ENCODE data around the gene OR4D2. TPM values are rescaled to one million over a fixed set of nuclear protein-coding genes. Genes with fewer than 3 reads are reported as not detected.

Gene OR4D2
- total RNA-seq, 1 donor from 2014 or later = not detected

GRCh38 chr17:58186591-58186990, 19.8 kb downstream of the OR4D2 start:
- peaks cover 3% of the 10 kb centered on the region for H3K4me1 Mint-ChIP-seq
- no peaks in the 10 kb centered on the region for H3K9me3 Mint-ChIP-seq
- no peak for DNase-seq (ENCODE audit: low spot score in 2 of 2, unreplicated experiment in 2 of 2)
- TF ChIP-seq CTCF (IDR thresholded peaks at IDR 0.05; ENCODE audit: unreplicated experiment) = no peak
- H3K36me3 Mint-ChIP-seq = no peaks in the 10 kb centered on the region
- peaks cover 41% of the 10 kb centered on the region for H3K27me3 Mint-ChIP-seq (ENCODE audit: low read depth)
- no peak overlapping the region for H3K27ac Mint-ChIP-seq
- H3K4me3 Mint-ChIP-seq = no peak overlapping the region

- H3K27me3 Mint-ChIP-seq (ENCODE audit: low read depth) = peaks cover 42% of the 10 kb centered on the region
- H3K9me3 Mint-ChIP-seq = no peaks in the 10 kb centered on the region
- H3K4me1 Mint-ChIP-seq = peaks cover 3% of the 10 kb centered on the region
- no peaks in the 10 kb centered on the region for H3K36me3 Mint-ChIP-seq
- H3K4me3 Mint-ChIP-seq = no peak overlapping the region
- no peak overlapping the region for H3K27ac Mint-ChIP-seq
- TF ChIP-seq CTCF (IDR thresholded peaks at IDR 0.05; ENCODE audit: unreplicated experiment) = no peak
- DNase-seq (ENCODE audit: low spot score in 2 of 2, unreplicated experiment in 2 of 2) = no peak
Measured at GRCh38 chr17:58187063-58187462, 20.3 kb downstream of the OR4D2 start.

- no peak overlapping the region for H3K27ac Mint-ChIP-seq
- H3K27me3 Mint-ChIP-seq (ENCODE audit: low read depth) = peaks cover 47% of the 10 kb centered on the region
- no peak for DNase-seq (ENCODE audit: low spot score in 2 of 2, unreplicated experiment in 2 of 2)
- H3K9me3 Mint-ChIP-seq = no peaks in the 10 kb centered on the region
- no peak overlapping the region for H3K4me3 Mint-ChIP-seq
- peaks cover 3% of the 10 kb centered on the region for H3K4me1 Mint-ChIP-seq
- TF ChIP-seq CTCF (IDR thresholded peaks at IDR 0.05; ENCODE audit: unreplicated experiment) = no peak
- no peaks in the 10 kb centered on the region for H3K36me3 Mint-ChIP-seq
Measured at GRCh38 chr17:58187675-58188074, 20.9 kb downstream of the OR4D2 start.

- TF ChIP-seq CTCF (IDR thresholded peaks at IDR 0.05; ENCODE audit: unreplicated experiment) = no peak
- Mint-ChIP-seq H3K4me3 (no peak overlapping the region), H3K4me1 (peaks cover 3% of the 10 kb centered on the region), H3K36me3 (no peaks in the 10 kb centered on the region), H3K9me3 (no peaks in the 10 kb centered on the region), H3K27ac (no peak overlapping the region), H3K27me3 (ENCODE audit: low read depth) (peaks cover 64% of the 10 kb centered on the region)
- no peak for DNase-seq (ENCODE audit: low spot score in 2 of 2, unreplicated experiment in 2 of 2)
Measured at GRCh38 chr17:58189436-58190146, 22.8 kb downstream of the OR4D2 start.

GRCh38 chr17:58191241-58191896, 24.6 kb downstream of the OR4D2 start:
- Mint-ChIP-seq H3K27ac (no peak overlapping the region), H3K9me3 (no peaks in the 10 kb centered on the region), H3K4me3 (no peak overlapping the region), H3K4me1 (peaks cover 3% of the 10 kb centered on the region), H3K27me3 (ENCODE audit: low read depth) (peaks cover 74% of the 10 kb centered on the region), H3K36me3 (no peaks in the 10 kb centered on the region)
- no peak for DNase-seq (ENCODE audit: low spot score in 2 of 2, unreplicated experiment in 2 of 2)
- TF ChIP-seq CTCF (IDR thresholded peaks at IDR 0.05; ENCODE audit: unreplicated experiment) = no peak
